Loucy (cell line): ENCODE measurements around the gene HYI.

ENCODE experiments used
- H2AFZ ChIP-seq: fragments of 200-600 bp; sonication (generic); 2 replicates; pipeline ENCODE4 v1.6.0; 2016; ENCODE audit warnings: antibody characterized with exemption, mild to moderate bottlenecking, low read length, moderate library complexity
- H3F3A ChIP-seq: fragments of 200-600 bp; 2 replicates; pipeline ENCODE4 v1.6.0; 2016; ENCODE audit warnings: antibody characterized with exemption, low read depth, mild to moderate bottlenecking
- H3K27me3 ChIP-seq: fragments of 200-600 bp; sonication (generic); 2 replicates; pipeline ENCODE4 v1.6.1; 2014; ENCODE audit warnings: low read length, mild to moderate bottlenecking; ENCODE audit not compliant: insufficient read depth, poor library complexity, severe bottlenecking
- H3K36me3 ChIP-seq: fragments of 200-600 bp; sonication (generic); 2 replicates; pipeline ENCODE4 v1.6.1; 2016; ENCODE audit warnings: low read length; ENCODE audit not compliant: insufficient read depth
- H3K4me1 ChIP-seq: fragments of 200-600 bp; sonication (generic); 2 replicates; pipeline ENCODE4 v1.5.1; 2014; ENCODE audit warnings: low read length, mild to moderate bottlenecking; ENCODE audit not compliant: insufficient read depth, poor library complexity, severe bottlenecking
- H3K4me2 ChIP-seq: fragments of 200-600 bp; sonication (generic); 2 replicates; pipeline ENCODE4 v1.6.0; 2014; ENCODE audit warnings: antibody characterized with exemption, low read length, low read depth, mild to moderate bottlenecking; ENCODE audit not compliant: poor library complexity, severe bottlenecking
- H3K4me3 ChIP-seq: fragments of 200-600 bp; sonication (generic); 2 replicates; pipeline ENCODE4 v1.5.1; 2014; ENCODE audit warnings: low read length, mild to moderate bottlenecking, mixed read lengths; ENCODE audit not compliant: poor library complexity, severe bottlenecking
- H3K79me2 ChIP-seq: fragments of 200-600 bp; sonication (generic); 2 replicates; pipeline ENCODE4 v1.6.1; 2014; ENCODE audit warnings: low read length; ENCODE audit not compliant: insufficient read depth
- H3K9ac ChIP-seq: fragments of 200-600 bp; sonication (generic); 2 replicates; pipeline ENCODE4 v1.6.0; 2014; ENCODE audit warnings: mild to moderate bottlenecking, low read depth, low read length, moderate library complexity; ENCODE audit not compliant: poor library complexity, severe bottlenecking
- H3K9me2 ChIP-seq: fragments of 200-600 bp; sonication (generic); replicated peaks from 2 replicates; pipeline ENCODE4 v1.6.1; 2016; ENCODE audit warnings: low read depth, low read length, mixed read lengths
- H3K9me3 ChIP-seq: fragments of 200-600 bp; sonication (generic); 2 replicates; pipeline ENCODE4 v1.6.1; 2014; ENCODE audit warnings: mild to moderate bottlenecking, antibody characterized with exemption, low read length, low read depth; ENCODE audit not compliant: insufficient read depth
- H4K20me1 ChIP-seq: fragments of 200-600 bp; sonication (generic); 2 replicates; pipeline ENCODE4 v1.6.0; 2014; ENCODE audit warnings: antibody characterized with exemption, low read length, mild to moderate bottlenecking; ENCODE audit not compliant: insufficient read depth, poor library complexity, severe bottlenecking
- CTCF ChIP-seq: fragments of 200-600 bp; sonication (generic); conservative IDR thresholded peaks from 2 replicates; pipeline ENCODE4 v1.5.1; 2014; ENCODE audit warnings: mild to moderate bottlenecking, antibody characterized with exemption, low read length
- EZH2phosphoT487 ChIP-seq: fragments of 200-600 bp; IDR thresholded peaks from 2 replicates; pipeline ENCODE4 v1.6.1; 2018; ENCODE audit warnings: antibody characterized with exemption, mild to moderate bottlenecking, moderate library complexity, borderline replicate concordance

The HYI gene

GRCh38 chr1:43449708-43450069 lies 4.0 kb downstream of the HYI start:
- Histone ChIP-seq H3K9ac (no peak overlapping the region), H3K4me3 (no peak overlapping the region), H3K9me3 (no peaks in the 10 kb centered on the region), H3K4me1 (peaks cover 14% of the 10 kb centered on the region), H3K27me3 (no peaks in the 10 kb centered on the region), H3F3A (no peaks in the 10 kb centered on the region), H3K9me2 (no peaks in the 10 kb centered on the region), H3K4me2 (no peak overlapping the region), H4K20me1 (no peaks in the 10 kb centered on the region), H2AFZ (no peak overlapping the region), H3K79me2 (peaks cover 23% of the 10 kb centered on the region), H3K36me3 (peaks cover 40% of the 10 kb centered on the region; the same call in 1 of the 2 replicates)
- TF ChIP-seq CTCF, result no peak
- TF ChIP-seq EZH2phosphoT487, result no peak

GRCh38 chr1:43448955-43449707 lies 4.6 kb downstream of the HYI start:
- no peaks in the 10 kb centered on the region for H4K20me1 ChIP-seq
- peaks cover 12% of the 10 kb centered on the region for H3K4me1 ChIP-seq
- H3K4me3 ChIP-seq, result no peak overlapping the region
- H3K27me3 ChIP-seq, result no peaks in the 10 kb centered on the region
- no peaks in the 10 kb centered on the region for H3F3A ChIP-seq
- H3K79me2 ChIP-seq, result peaks cover 21% of the 10 kb centered on the region
- no peak overlapping the region for H3K9ac ChIP-seq
- H3K36me3 ChIP-seq, result peaks cover 40% of the 10 kb centered on the region; the same call in 1 of the 2 replicates
- no peak overlapping the region for H3K4me2 ChIP-seq
- TF ChIP-seq EZH2phosphoT487 (no peak), CTCF (no peak)
- H2AFZ ChIP-seq, result no peak overlapping the region
- no peaks in the 10 kb centered on the region for H3K9me3 ChIP-seq
- H3K9me2 ChIP-seq, result no peaks in the 10 kb centered on the region

GRCh38 chr1:43447891-43448708 lies 5.6 kb downstream of the HYI start:
- Histone ChIP-seq H3K9me3 (no peaks in the 10 kb centered on the region), H3K79me2 (peaks cover 16% of the 10 kb centered on the region), H2AFZ (no peak overlapping the region), H3K27me3 (no peaks in the 10 kb centered on the region), H3K9me2 (no peaks in the 10 kb centered on the region), H3K36me3 (peaks cover 40% of the 10 kb centered on the region; the same call in 1 of the 2 replicates), H3K4me3 (no peak overlapping the region), H4K20me1 (no peaks in the 10 kb centered on the region), H3F3A (no peaks in the 10 kb centered on the region), H3K4me1 (peaks cover 10% of the 10 kb centered on the region), H3K4me2 (no peak overlapping the region), H3K9ac (no peak overlapping the region)
- TF ChIP-seq CTCF (no peak), EZH2phosphoT487 (no peak)
